CD4-positive, alpha-beta T cell treated with Interferon gamma for 1 hour (primary cell): Measurements from ENCODE around the gene IDUA.
"Not testable (repeated sequence)": the region's sequence is repeated elsewhere in the genome, so short reads cannot be mapped to it uniquely, and the experiment has no call there.

Source experiments
- DNase-seq: peaks from one replicate; pipeline ENCODE4 v3.0.0-alpha.2; 2020

Gene IDUA

GRCh38 chr4:968221-968620, 18.6 kb upstream of the IDUA start:
- no peak for DNase-seq

- DNase-seq = no peak
These were observed 18.0 kb upstream of the IDUA start for GRCh38 chr4:968621-969394.

DNA sequence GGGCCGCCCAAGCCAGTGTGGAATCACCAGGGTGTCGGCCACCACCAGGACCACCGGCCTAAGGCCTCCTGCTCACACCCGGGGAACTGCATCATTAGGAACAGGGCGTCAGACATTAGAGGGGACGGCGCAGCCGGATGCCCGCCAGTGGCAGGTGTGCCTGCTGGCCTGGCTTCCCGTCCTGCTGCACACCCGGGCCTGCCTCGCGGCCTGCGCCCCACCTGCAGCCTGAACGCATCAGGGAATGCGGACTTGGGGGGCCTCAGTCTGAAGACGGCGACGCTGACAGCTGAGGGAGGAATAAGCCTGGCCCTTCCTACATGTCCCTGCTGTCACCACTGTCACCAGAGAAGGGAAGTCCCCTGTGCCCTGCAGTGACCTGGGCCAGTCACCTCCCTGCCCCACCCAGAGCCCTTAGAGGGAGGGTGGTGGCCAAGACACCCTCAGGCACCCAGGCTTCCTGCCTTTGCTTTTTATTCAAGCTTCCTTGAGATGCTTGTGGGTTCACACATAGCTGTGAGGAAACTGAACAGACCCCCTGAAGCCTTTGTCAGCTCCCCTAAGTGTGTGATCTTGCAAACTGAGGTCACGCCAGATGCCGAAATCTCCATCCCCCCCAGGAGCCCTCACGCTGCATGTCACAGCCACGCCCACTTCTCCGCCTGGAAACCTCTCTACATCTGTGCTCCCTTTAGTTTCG, 16.6 kb upstream of the IDUA start:
- DNase-seq = peak; percentile 75

- no peak for DNase-seq
These were observed 15.9 kb upstream of the IDUA start for GRCh38 chr4:970854-971520.

DNA sequence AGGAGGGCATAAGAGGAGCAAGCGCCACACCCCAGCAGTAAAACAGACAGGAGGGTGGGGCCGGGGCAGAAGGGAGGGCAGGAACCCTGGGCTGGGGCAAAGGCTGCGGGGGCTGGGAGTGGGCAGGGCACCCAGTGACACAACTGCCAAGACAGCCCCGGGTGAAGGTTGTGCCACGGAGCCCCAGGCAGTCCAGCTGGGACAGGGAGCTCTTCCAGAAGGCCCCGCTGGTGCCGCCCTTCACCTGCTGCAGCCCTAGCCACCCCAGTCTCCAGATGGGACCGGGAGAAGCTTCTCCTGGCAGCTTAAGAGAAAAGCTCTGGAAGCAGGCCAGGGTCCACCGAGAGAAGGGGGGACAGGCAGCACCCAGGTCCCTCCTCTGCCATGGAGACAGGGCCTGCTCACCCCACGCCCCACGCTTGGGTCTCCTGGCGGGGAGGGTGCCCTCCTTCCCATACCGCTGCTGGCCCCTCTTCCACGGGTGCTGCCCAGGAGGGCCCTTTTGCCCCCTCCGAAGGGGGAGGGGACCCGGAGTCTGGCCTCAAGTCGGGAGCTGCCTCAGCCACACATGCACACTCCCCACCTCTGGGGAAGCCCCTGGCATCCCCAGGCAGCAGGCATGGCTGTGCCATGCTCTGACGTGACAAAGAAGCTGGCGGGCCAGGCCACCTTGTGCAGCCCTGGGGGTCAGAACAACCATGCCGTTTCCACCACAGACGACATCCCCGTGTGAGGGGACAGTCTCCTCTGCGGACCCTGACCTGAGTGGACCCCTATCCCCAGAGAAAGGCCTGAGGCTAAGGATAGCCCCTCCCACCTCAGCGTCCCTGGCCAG, 15.0 kb upstream of the IDUA start:
- no peak for DNase-seq

GRCh38 chr4:972651-973424, 14.0 kb upstream of the IDUA start:
- peak; percentile 55 for DNase-seq

DNA sequence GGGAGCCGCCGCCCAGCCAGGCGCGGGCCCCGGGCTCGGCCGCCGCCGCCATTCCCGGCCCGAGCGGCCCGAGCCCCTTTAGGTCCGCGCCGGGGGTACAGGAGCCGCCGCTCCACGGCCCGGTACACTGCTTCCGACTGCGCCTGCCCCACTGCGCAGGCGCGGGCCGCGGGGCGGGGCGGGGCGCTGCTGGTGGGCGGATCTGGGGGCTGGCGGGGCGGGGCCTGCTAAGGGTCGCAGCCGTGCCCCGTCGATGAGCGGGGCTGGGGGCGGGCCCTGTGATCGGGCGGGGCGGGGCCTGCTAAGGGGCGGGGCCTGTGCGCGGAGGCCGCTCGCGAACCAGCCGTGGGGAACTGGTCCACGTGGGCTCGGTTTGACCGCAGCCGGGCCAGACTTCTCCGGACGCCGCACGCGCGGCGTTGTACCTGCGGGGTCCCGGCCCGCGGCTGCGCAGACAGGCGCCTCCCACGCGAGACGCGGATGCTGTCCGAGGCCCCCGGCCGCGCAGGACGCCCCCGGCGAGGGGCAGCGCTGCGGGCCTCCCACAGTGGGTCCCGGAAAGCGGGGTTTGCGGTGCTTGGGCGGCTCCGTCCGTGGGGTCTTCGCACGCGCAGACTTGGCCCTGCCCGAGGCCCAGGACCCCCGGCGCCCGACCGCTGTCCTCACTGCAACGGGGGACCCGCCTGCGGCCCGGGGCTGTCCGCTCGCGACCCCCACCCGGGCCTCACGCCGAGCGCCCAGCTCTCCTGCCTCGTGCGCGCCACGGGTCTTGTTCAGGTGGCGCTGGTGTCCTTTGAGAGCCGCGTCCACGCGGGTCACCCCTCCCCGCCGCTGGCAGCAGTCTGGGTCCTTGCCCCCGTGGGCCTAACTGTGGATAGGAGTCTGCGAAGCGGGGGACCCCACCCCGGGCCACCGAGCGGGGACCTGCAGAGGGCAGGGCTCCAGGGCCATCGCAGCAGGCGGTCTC, 13.1 kb upstream of the IDUA start, which contains the start of gene DGKQ:
Gene DGKQ (minus strand): TSS at position 139 of the 967 bp plus-strand sequence. CDS start 87 bp downstream, at position 52.
- peak; percentile 89 for DNase-seq

- DNase-seq = no peak
These were observed 12.2 kb upstream of the IDUA start for GRCh38 chr4:974668-975067.

DNA sequence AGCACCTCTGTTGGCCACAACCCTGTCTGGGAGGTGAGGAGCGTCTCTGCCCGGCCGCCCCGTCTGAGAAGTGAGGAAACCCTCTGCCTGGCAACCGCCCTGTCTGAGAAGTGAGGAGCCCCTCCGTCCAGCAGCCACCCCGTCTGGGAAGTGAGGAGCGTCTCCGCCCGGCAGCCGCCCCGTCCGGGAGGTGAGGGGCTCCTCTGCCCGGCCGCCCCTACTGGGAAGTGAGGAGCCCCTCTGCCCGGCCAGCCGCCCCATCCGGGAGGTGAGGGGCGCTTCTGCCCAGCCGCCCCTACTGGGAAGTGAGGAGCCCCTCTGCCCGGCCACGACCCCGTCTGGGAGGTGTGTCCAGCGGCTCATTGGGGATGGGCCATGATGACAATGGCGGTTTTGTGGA, 10.8 kb upstream of the IDUA start:
- DNase-seq = not testable (repeated sequence)

GRCh38 chr4:978957-979701, 7.7 kb upstream of the IDUA start:
- DNase-seq = no peak

DNA sequence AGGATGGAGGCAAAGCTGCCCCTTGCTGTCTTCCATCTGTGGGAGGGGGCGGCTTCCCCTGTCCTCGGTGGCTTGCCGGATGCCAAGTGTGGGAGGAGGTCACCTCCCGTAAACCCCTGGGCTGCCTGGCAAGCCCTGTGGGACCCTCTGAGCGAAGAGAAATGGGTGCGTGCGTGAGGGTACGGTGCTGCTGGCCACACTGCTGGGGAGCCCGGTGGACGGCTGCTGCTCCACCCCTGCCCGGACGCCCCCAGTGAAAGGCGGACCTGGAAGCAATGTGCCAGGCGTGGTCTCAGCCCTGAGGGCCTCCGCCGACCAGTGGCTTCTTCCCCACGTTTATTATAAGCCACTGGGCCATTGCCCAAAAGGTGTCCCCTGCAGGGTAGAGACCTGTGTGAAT, 4.6 kb upstream of the IDUA start:
- DNase-seq = no peak

GRCh38 chr4:982814-983213, 4.0 kb upstream of the IDUA start:
- DNase-seq = no peak

DNA sequence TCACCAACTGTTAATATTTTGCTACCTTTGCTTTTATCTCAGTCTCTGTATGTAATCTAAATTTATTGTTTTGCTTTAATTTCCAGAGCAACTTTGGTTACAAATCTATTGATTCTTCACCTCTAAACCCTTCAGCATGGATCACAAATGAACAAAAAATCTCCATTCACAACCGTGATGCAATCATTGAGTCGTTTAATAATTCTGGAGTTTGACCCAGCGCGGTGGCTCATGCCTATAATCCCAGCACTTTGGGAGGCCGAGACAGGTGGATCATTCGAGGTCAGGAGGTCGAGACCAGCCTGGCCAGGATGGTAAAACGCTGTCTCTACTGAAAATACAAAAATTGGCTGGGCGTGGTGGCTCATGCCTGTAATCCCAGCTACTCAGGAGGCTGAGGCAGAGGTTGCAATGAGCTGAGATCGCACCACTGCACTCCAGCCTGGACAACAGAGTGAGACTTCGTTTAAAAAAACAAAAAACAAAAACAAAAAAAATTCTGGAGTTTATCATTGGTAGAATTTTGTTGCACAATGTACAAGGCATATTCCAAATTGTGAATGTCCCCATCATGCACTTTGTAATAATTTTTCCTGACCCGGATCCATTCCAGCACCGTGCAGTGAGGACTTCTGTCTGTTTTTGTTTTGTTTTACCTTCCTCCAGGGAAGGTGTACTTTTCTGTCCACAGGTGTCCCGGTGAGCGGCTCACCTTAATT, 2.3 kb upstream of the IDUA start:
- no peak for DNase-seq

- peak; percentile 67 for DNase-seq
These were observed 1.6 kb upstream of the IDUA start for GRCh38 chr4:985123-985830.

DNA sequence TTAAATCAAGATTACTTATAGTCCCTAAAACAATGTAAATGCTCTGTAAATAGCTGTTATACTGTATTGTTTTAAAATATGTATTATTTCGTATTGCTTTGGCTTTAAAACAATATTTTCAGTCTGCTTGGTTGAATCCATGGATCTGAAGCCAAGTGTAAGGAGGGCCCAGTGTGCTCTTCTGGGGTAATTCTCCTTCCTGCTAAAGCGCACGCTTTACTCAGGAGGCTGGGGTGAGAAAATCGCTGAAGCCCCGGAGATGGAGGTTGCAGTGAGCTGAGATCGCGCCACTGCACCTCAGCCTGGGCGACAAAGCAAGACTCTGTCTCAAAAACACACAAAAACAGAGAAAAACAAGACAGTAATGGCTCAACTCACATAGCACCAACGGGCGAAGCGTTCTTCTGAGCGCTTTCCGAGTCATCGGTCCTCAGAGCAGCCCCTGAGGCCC, 391 bp upstream of the IDUA start:
- no peak for DNase-seq

DNA sequence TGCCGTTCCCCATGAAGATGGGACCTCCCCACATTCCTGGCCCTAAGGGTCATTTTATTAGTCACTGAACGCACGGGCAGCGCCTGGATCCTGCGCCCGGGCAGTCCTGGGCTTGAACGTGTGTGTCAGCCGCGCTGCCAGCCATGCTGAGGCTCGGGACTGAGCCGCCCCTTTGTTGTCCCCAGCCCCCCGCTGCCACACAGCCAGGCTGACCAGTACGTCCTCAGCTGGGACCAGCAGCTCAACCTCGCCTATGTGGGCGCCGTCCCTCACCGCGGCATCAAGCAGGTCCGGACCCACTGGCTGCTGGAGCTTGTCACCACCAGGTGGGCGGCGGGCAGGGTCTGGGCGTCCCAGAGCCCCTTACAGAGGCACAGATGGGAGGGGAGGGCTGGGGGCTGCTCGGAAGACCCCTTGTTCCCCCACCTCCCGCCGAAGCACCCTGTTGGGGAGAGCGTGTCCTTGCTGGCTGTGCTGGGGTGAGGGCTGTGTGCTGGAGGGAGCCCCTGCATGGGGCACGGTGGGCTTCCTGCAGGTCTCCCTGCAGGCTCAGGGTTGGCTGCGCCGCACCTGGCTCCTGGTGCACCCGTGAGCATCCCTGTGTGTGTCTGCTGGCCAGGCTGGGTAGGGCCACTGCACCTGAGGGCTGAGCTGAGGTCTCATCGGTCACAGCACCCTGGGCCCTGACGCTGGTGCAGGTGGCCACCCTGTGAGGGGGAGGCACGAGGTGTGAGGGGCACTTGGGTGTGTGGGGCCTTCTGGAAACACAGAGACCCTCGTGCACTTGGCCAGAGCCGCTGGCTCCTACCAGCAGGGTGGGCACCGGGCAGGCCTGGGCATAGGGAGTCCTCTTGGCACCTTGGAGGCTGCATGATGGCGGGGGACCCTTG, 1.0 kb downstream of the IDUA start:
- no peak for DNase-seq
